Measurements from ENCODE around the gene PHF5A. TPM values are rescaled to one million over a fixed set of nuclear protein-coding genes. Genes with fewer than 3 reads are reported as not detected.

Gene PHF5A
- total and polyA plus RNA-seq, 10 donors: 29.6 to 67.5 (median 37.4) TPM

DNA sequence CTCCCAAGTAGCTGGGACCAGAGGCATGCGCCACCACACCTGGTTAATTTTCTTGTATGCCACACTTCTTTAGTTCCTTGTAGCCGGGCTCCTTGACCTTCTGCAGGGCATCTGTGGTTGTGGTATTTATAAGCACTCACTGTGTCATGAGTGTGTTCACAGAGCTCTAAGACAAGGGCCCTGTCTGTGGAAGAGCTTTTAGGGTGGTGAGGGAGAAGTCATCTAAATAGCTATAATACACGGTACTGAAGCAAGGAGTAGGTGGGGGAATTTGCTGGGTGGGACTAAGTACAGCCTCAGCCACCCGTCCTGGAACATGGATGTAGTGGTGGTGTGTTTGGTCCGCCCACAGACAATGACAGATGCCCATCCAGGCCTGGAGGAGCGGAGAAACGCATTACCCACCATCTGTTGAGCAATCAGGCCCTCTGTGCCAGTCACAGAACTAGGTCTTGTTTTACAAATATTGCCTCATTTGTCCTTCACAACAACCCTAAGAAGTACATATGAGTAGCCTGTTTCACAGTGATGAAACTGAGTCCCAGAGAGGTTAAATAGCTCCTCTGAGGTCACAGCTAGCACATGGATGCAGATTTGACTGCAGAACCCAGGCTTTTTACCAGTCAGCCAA is 10.5 kb upstream of the PHF5A start:
- 41 to 72% (median 56%) methylated on average over 7 of the region's 7 CpGs for WGBS, 5 donors
- H3K36me3 ChIP-seq: peaks cover 0 to 14% (median 4%) of the 10 kb centered on the region in 6 donors
- H3K27ac ChIP-seq: peak overlapping the region in 7 of 8 donors; percentile 41 to 84 (median 53)
- intact Hi-C loops (cut with DNase I; ENCODE audit: low total_unique reads): no loop called here
- H3K4me1 ChIP-seq: peaks cover 30 to 98% (median 78%) of the 10 kb centered on the region in 6 donors
- TF ChIP-seq POLR2AphosphoS5 (IDR thresholded peaks at IDR 0.05) (no peak), POLR2A (IDR thresholded peaks at IDR 0.05) (no peak)
- TF ChIP-seq, protein P1, sequence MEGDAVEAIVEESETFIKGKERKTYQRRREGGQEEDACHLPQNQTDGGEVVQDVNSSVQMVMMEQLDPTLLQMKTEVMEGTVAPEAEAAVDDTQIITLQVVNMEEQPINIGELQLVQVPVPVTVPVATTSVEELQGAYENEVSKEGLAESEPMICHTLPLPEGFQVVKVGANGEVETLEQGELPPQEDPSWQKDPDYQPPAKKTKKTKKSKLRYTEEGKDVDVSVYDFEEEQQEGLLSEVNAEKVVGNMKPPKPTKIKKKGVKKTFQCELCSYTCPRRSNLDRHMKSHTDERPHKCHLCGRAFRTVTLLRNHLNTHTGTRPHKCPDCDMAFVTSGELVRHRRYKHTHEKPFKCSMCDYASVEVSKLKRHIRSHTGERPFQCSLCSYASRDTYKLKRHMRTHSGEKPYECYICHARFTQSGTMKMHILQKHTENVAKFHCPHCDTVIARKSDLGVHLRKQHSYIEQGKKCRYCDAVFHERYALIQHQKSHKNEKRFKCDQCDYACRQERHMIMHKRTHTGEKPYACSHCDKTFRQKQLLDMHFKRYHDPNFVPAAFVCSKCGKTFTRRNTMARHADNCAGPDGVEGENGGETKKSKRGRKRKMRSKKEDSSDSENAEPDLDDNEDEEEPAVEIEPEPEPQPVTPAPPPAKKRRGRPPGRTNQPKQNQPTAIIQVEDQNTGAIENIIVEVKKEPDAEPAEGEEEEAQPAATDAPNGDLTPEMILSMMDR (IDR thresholded peaks at IDR 0.05 in 8 of 11, conservative IDR thresholded peaks at IDR 0.05 in 3 of 11): no peak
- H3K9me3 ChIP-seq: no peaks in the 10 kb centered on the region
- no peak overlapping the region for H3K4me3 ChIP-seq
- H3K27me3 ChIP-seq (replicated peaks in 1 of 7): no peaks in the 10 kb centered on the region
- DNase-seq: no peak

DNA sequence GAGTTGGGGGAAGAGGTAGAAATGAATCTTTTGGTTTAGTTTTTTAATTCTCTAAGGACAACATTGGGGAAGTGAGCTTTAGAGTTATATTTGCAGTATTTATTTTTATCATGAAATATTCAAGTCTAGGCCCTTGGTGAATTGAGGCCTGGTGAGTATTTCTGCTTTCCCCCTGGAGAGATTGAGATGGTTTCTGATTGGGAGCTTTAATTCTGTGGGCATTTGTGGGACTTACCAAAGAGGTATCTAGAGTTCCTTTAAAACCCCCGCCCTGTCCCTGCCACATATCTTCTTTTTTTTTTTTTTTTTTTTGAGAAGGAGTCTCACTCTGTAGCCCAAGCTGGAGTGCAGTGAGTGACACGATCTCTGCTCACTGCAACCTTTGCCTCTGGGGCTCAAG is 10.0 kb upstream of the PHF5A start:
- H3K27me3 ChIP-seq (replicated peaks in 1 of 7): no peaks in the 10 kb centered on the region
- H3K4me1 ChIP-seq: peaks cover 27 to 98% (median 77%) of the 10 kb centered on the region in 6 donors
- no peak overlapping the region for H3K4me3 ChIP-seq
- peak overlapping the region in 6 of 8 donors; percentile 41 to 84 (median 57) for H3K27ac ChIP-seq
- 56 to 77% (median 65%) methylated on average over 2 of the region's 2 CpGs for WGBS, 5 donors
- TF ChIP-seq POLR2A (IDR thresholded peaks at IDR 0.05) (no peak), POLR2AphosphoS5 (IDR thresholded peaks at IDR 0.05) (no peak)
- TF ChIP-seq, protein P1 (IDR thresholded peaks at IDR 0.05 in 8 of 11, conservative IDR thresholded peaks at IDR 0.05 in 3 of 11): no peak
- H3K36me3 ChIP-seq: peaks cover 0 to 15% (median 4%) of the 10 kb centered on the region in 6 donors
- no peaks in the 10 kb centered on the region for H3K9me3 ChIP-seq
- no peak for DNase-seq
- intact Hi-C loops (cut with DNase I; ENCODE audit: low total_unique reads): no loop called here

DNA sequence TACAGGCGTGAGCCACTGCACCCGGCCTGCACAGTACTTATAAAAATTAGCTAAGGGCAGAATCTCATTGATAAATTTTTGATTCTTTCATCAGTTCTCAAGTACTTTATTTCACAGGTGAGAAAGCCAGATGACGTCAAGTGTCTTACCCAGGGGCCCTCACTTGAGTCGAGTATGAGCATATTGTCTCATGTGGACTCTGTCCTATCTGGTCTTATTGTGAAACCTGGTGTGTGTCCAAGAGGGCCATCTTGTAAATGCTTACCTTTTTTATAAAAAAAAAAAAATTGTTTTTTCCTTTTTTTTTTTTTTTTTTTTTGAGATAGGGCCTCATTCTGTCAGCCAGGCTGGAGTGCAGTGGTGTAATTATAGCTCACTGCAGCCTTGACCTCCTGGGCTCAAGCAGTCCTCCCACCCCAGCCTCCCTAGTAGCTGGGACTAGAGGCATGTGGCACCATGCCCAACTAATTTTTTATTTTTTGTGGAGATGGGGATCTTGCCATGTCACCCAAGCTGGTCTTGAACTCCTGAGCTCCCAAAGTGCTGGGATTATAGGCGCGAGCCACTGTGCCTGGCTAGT is 6.5 kb upstream of the PHF5A start:
- H3K27ac ChIP-seq: peak overlapping the region in 2 of 8 donors; percentile 27 to 55
- TF ChIP-seq, protein P1 (IDR thresholded peaks at IDR 0.05 in 8 of 11, conservative IDR thresholded peaks at IDR 0.05 in 3 of 11): no peak
- WGBS, 5 donors: 90 to 95% (median 92%) methylated on average over 6 of the region's 6 CpGs
- no peak for DNase-seq
- H3K27me3 ChIP-seq (replicated peaks in 1 of 7): no peaks in the 10 kb centered on the region
- intact Hi-C loops (cut with DNase I; ENCODE audit: low total_unique reads): no loop called here
- peaks cover 22 to 98% (median 69%) of the 10 kb centered on the region in 6 donors for H3K4me1 ChIP-seq
- H3K4me3 ChIP-seq: no peak overlapping the region
- peaks cover 0 to 39% (median 4%) of the 10 kb centered on the region in 6 donors for H3K36me3 ChIP-seq
- H3K9me3 ChIP-seq: no peaks in the 10 kb centered on the region

DNA sequence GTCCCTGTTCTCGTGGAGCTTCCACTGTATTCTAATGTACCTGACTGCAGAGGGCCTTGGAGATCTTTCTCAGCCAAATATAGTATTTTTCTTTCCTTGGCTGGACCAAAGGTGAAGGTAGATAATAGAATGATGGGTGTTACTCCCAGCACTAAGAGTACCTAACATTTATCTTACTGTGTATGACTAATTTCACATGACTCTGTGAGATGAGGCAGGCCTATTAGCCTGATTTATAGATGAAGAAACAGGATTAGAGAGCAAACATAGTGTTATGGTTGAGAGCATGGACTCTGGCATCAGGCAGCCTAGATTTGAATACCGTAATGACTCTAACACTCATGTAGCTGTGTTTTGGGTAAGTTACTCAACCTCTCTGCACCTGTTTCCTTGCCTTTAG is 3.1 kb upstream of the PHF5A start:
- Histone ChIP-seq H3K27me3 (replicated peaks in 1 of 7) (no peaks in the 10 kb centered on the region), H3K4me1 (peaks cover 24 to 91% (median 68%) of the 10 kb centered on the region in 6 donors), H3K9me3 (no peaks in the 10 kb centered on the region), H3K4me3 (no peak overlapping the region), H3K36me3 (peaks cover 0 to 45% (median 10%) of the 10 kb centered on the region in 6 donors), H3K27ac (no peak overlapping the region)
- intact Hi-C loops (cut with DNase I; ENCODE audit: low total_unique reads): no loop called here
- DNase-seq: no peak
- TF ChIP-seq POLR2A (IDR thresholded peaks at IDR 0.05) (no peak), POLR2AphosphoS5 (IDR thresholded peaks at IDR 0.05) (no peak)
- TF ChIP-seq, protein P1 (IDR thresholded peaks at IDR 0.05 in 8 of 11, conservative IDR thresholded peaks at IDR 0.05 in 3 of 11): no peak
- 76 to 94% (median 89%) methylated on average over 2 of the region's 2 CpGs for WGBS, 5 donors

All from spleen (tissue), 11 donors.